Measurements from ENCODE around the gene BCL2L13.

The BCL2L13 gene

DNA sequence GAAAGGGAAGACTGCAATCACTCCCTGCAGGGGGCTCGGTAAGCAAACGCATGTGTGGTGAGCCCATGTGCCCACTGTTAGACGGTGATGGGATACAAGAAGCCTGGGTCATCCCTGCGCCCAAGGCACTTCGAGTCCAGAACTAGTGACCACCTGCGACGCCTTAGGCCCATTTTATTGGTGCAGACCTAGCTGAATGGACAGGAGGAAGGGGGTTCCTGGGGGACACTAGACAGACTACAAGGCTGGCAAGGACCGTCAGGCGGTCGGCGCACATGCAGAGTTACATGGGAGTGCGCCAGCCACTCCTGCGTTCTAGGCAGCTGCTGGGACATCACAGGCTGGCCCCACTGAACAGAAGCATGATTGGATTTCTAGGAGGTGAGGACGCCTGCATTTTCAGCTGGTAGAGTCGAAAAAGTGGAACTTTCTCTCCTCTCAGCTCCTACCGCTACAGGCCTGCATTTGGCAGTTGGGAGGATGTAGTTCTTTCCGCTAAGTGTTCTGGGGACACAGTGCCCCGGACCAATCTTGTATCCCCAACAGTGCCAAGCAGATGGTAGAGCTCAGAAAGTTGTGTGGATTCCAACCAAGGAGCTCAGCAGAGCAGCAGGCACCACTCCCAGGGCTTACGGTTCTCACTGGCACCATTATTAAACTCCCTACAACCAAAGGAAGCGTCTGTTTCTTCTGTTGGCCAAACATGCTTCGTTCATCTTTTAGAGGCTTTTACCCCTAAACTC is 100.0 kb downstream of the BCL2L13 start:
- TF ChIP-seq, protein P1, sequence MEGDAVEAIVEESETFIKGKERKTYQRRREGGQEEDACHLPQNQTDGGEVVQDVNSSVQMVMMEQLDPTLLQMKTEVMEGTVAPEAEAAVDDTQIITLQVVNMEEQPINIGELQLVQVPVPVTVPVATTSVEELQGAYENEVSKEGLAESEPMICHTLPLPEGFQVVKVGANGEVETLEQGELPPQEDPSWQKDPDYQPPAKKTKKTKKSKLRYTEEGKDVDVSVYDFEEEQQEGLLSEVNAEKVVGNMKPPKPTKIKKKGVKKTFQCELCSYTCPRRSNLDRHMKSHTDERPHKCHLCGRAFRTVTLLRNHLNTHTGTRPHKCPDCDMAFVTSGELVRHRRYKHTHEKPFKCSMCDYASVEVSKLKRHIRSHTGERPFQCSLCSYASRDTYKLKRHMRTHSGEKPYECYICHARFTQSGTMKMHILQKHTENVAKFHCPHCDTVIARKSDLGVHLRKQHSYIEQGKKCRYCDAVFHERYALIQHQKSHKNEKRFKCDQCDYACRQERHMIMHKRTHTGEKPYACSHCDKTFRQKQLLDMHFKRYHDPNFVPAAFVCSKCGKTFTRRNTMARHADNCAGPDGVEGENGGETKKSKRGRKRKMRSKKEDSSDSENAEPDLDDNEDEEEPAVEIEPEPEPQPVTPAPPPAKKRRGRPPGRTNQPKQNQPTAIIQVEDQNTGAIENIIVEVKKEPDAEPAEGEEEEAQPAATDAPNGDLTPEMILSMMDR (IDR thresholded peaks at IDR 0.05), result no peak

DNA sequence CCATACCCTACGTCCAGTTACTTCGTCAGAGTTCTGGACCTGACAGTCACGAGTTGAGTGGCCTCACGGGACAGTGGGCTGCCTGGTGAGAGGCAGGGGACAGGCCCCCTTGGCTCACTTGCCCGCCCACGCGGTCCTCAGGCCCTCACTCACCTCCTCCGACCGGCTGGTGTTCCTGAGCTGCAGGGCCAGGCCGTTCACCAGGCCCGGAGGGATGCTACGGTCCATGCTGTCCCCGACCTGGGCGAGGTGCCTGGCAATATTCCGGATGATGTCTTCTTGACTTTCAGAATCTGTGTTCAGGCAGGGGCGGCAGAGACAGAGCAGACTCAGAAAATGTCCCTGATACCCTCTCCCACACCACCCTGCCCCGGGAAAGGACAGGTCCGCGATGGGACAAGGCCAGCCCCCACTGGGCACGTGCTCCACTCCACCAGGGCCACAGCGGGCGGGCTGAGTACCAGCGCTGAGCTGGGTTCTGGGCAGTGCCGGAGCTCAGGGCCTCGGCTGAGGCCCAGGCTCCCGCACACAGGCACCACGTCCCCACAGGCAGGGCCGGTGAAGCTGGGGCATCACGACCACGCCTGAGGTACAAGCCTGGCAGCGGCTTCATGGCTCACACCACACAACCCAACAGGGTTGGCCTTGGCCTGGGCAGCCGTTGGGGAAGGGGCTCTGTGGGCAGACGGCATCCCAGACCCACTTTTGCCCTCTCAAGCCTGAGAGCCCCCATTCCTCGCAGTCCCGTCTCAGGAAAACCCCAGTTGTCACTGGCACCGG is 100.8 kb downstream of the BCL2L13 start:
- TF ChIP-seq, protein P1 (IDR thresholded peaks at IDR 0.05), result no peak

DNA sequence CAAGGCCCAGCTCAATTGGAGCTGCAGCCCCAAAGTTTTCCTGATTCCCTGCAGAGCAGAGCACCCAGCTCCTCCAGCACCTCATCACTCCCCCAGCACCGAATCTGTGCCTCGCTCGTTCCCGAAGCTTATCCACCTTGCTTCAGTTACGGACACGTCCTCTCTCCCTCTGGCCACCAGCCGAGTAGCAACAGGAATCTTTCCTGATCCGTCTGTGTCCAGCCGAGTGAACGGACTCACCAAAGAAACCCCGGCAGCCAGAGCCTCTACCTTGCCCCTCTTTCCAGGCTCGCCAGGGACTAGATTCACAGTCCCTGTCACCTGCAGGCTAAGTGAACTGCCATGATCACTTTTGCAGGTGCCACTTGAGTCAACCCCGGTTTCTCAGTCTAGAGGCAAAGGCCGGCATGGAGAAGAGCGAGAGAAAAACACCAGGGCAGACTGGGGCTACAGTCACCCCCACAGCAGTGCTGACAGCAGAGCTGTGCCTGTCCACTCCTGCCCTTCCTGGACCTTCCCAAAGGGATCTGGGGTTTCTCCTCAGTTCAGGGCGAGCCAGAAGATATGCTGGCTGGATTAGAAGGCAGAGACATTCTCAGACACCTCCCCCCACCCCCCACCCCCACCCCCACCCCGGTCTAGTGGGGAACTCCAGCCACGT is 103.4 kb downstream of the BCL2L13 start:
- TF ChIP-seq, protein P1 (IDR thresholded peaks at IDR 0.05), result no peak

DNA sequence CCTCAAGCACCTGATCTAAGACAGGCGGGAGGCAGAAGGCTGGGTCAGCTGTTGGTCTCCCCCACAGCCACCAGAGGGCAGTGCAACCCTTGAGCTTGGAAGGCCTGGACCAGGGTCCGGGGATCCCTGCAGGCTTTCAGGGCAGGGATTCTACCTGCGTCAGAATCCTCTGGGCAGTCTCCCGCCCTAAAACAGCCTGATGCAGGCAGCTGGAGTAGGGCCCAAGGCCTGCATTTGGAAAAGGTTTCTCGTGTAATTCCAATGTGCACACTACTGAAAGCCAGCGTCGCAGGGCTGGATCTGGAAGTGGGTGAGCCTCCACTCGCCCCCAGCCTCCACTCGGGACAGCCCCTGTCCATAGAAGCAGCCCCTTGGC is 104.0 kb downstream of the BCL2L13 start:
- TF ChIP-seq, protein P1 (IDR thresholded peaks at IDR 0.05), result peak; percentile 75

DNA sequence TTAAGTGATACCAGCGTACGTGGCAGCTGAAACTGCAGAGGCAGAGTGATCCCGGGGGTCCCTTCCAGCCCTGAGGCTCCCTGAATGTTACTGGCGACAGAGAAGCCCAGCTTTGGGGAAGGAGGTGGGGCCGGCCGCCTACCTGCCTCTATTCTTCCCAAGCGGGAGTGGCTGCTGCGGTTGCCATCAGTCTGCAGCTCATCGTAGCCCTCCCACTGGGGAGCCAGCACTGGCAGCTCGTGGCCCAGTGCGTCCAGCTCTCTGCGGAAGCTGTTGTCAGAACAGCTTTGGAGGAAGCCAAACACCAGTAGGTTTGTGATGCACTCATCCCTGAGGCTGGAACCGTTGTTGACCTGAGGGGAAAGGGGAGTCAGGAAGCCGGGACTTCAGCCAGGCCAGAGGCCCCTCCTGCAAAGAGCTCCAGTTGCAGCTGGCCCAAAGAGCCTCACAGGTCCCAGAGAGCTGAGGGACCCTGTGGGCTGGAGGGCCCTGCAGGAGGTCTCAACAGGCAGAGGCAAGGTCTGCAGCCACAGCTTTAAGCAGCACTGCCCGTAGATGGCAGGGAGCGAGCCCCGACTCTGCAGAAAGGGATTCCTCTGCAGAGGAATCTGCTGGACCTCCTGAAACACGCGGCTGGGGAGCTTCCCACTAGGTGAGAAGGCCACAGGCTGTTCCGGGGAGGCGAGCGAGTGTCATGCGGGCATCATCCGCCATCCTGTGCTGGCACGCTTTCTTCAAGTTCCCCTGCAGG is 105.3 kb downstream of the BCL2L13 start:
- TF ChIP-seq, protein P1 (IDR thresholded peaks at IDR 0.05), result no peak

DNA sequence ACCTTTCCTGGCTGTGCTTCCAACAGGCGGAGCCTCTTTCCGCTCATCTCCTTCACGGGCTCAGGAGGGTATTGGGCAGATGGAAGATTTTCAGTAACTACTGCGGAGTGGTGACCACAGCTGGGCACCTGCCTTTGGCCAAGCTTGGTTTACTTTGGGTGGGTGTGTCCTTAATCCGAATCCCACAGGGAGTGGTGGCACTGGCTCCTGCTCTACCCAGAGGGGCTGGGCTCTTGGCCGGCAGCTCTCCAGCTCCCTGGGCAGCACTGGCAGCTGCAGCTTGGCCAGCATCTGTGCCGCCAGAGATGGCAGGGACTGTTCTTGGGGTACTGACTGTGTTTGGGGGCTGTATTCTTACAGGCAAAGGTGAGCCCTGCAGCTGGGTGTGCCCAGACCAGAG is 105.9 kb downstream of the BCL2L13 start:
- TF ChIP-seq, protein P1 (IDR thresholded peaks at IDR 0.05), result no peak

DNA sequence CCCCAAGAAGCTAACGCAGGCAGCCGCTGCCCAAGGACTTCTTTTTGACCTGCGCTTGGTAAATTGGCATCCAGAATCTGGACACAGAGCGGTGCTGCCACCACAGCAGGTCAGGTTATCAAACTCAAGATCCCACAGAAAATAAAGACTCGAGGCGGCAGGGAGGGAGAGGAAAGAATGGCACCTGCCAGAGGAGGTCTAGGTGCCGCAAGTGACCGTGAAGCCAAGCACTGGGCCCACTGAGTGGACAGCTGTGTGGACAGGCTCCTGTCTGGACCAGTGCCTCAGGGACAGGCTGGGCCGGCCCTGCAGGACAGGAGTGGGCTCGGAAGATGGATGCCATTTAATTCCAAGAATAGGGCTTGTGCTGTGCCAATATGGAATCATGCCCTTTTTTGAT is 108.4 kb downstream of the BCL2L13 start:
- TF ChIP-seq, protein P1 (IDR thresholded peaks at IDR 0.05), result no peak

All from LNCAP (cell line).